Tibial artery (tissue), 4 donors: Measurements from ENCODE around the gene COPS9.
A peak's percentile ranks its signal among the peaks of the same experiment; 100 is the strongest.

ENCODE experiments used
- DNase-seq, 2 donors: peaks; one replicate each; pipeline ENCODE4 v3.0.0-alpha.2; 2019
- H3K27ac ChIP-seq, 2 donors: fragments of 200-600 bp; sonication (generic) in 1 of 2; 1 replicate in 1 of 2; 2 replicates in 1 of 2; pipeline ENCODE4 v1.5.1; 2018 to 2019; ENCODE audit warnings: mild to moderate bottlenecking in 1 of 2
- H3K27me3 ChIP-seq, 2 donors: fragments of 200-600 bp; sonication (generic) in 1 of 2; one replicate each; pipeline versions ENCODE4 v1.5.1 to v1.6.0; 2016 to 2019
- H3K36me3 ChIP-seq, 3 donors: fragments of 200-600 bp; sonication (generic) in 2 of 3; one replicate each; pipeline ENCODE4 v1.5.1; 2016 to 2019; ENCODE audit warnings: mild to moderate bottlenecking in 2 of 3
- H3K4me1 ChIP-seq, 4 donors: fragments of 200-600 bp; sonication (generic) in 2 of 4; 1 replicate in 3 of 4; 2 replicates in 1 of 4; pipeline ENCODE4 v1.5.1; 2016 to 2019
- H3K4me3 ChIP-seq, 2 donors: fragments of 200-600 bp; sonication (generic) in 1 of 2; 1 replicate in 1 of 2; 2 replicates in 1 of 2; pipeline ENCODE4 v1.5.1; 2018 to 2019; ENCODE audit warnings: mild to moderate bottlenecking in 2 of 2
- H3K9me3 ChIP-seq, 3 donors: fragments of 200-600 bp; sonication (generic) in 1 of 3; one replicate each; pipeline ENCODE4 v1.5.1; 2016 to 2019
- CTCF ChIP-seq, 2 experiments: fragments of 200-600 bp in 1 of 2; fragments of 450-650 bp in 1 of 2; IDR thresholded peaks; one replicate each; pipeline ENCODE4 v1.5.1; 2017 to 2019; ENCODE audit warnings: antibody characterized with exemption in 2 of 2, mild to moderate bottlenecking in 1 of 2, moderate library complexity in 1 of 2
- intact Hi-C: fragments of 100-400 bp; cut with DNase I; formaldehyde crosslinking; loops from one replicate; pipeline ENCODE4 v1.15.0; 2023; ENCODE audit warnings: low total_unique reads

COPS9 gene

GRCh38 chr2:240168041-240168440, 31.9 kb upstream of the COPS9 start:
- Histone ChIP-seq H3K27ac (no peak overlapping the region), H3K4me1 (no peaks in the 10 kb centered on the region), H3K27me3 (peaks cover 0 to 56% of the 10 kb centered on the region in 2 donors), H3K9me3 (no peaks in the 10 kb centered on the region), H3K4me3 (no peak overlapping the region), H3K36me3 (no peaks in the 10 kb centered on the region)
- peak in 1 of 2 donors; percentile 39 for DNase-seq
- intact Hi-C loops: no loop called here
- no peak for TF ChIP-seq CTCF (IDR thresholded peaks at IDR 0.05)

GRCh38 chr2:240167588-240167880, 31.4 kb upstream of the COPS9 start:
- intact Hi-C loops: no loop called here
- H3K36me3 ChIP-seq: no peaks in the 10 kb centered on the region
- peak in 1 of 2 donors; percentile 37 for DNase-seq
- TF ChIP-seq CTCF (IDR thresholded peaks at IDR 0.05): no peak
- peaks cover 0 to 56% of the 10 kb centered on the region in 2 donors for H3K27me3 ChIP-seq
- H3K4me1 ChIP-seq: no peaks in the 10 kb centered on the region
- H3K9me3 ChIP-seq: no peaks in the 10 kb centered on the region
- no peak overlapping the region for H3K27ac ChIP-seq
- H3K4me3 ChIP-seq: no peak overlapping the region

GRCh38 chr2:240166761-240167587, 30.9 kb upstream of the COPS9 start:
- no peaks in the 10 kb centered on the region for H3K9me3 ChIP-seq
- peaks cover 0 to 52% of the 10 kb centered on the region in 2 donors for H3K27me3 ChIP-seq
- no peak for TF ChIP-seq CTCF (IDR thresholded peaks at IDR 0.05)
- H3K36me3 ChIP-seq: no peaks in the 10 kb centered on the region
- no peaks in the 10 kb centered on the region for H3K4me1 ChIP-seq
- DNase-seq: peak in 1 of 2 donors; percentile 46
- intact Hi-C loops: no loop called here
- H3K4me3 ChIP-seq: no peak overlapping the region
- H3K27ac ChIP-seq: no peak overlapping the region

GRCh38 chr2:240166191-240166590, 30.1 kb upstream of the COPS9 start:
- no peak for TF ChIP-seq CTCF (IDR thresholded peaks at IDR 0.05)
- no peak overlapping the region for H3K27ac ChIP-seq
- intact Hi-C loops: no loop called here
- H3K4me1 ChIP-seq: no peaks in the 10 kb centered on the region
- H3K4me3 ChIP-seq: no peak overlapping the region
- H3K9me3 ChIP-seq: no peaks in the 10 kb centered on the region
- no peaks in the 10 kb centered on the region for H3K36me3 ChIP-seq
- peaks cover 0 to 45% of the 10 kb centered on the region in 2 donors for H3K27me3 ChIP-seq
- DNase-seq: peak in 1 of 2 donors; percentile 54

- no peak overlapping the region for H3K27ac ChIP-seq
- no peak overlapping the region for H3K4me3 ChIP-seq
- intact Hi-C loops: no loop called here
- H3K27me3 ChIP-seq: peaks cover 0 to 43% of the 10 kb centered on the region in 2 donors
- no peaks in the 10 kb centered on the region for H3K9me3 ChIP-seq
- peak in 1 of 2 donors; percentile 47 for DNase-seq
- TF ChIP-seq CTCF (IDR thresholded peaks at IDR 0.05): no peak
- H3K36me3 ChIP-seq: no peaks in the 10 kb centered on the region
- no peaks in the 10 kb centered on the region for H3K4me1 ChIP-seq
Measured at GRCh38 chr2:240165661-240166060, 29.6 kb upstream of the COPS9 start.
